Lower leg skin (tissue), 4 donors: ENCODE data around the gene MCOLN1. TPM values are rescaled to one million over a fixed set of nuclear protein-coding genes. Genes with fewer than 3 reads are reported as not detected.

ENCODE experiments used
- DNase-seq, 2 donors: peaks; one replicate each; pipeline ENCODE4 v3.0.0-alpha.2; 2019; ENCODE audit warnings: low spot score in 2 of 2
- H3K4me3 ChIP-seq: fragments of 200-600 bp; sonication (generic); 2 replicates; pipeline ENCODE4 v1.5.1; 2017; ENCODE audit warnings: mild to moderate bottlenecking, low read depth; ENCODE audit not compliant: poor library complexity, severe bottlenecking
- POLR2A ChIP-seq, 2 donors: fragments of 450-650 bp; IDR thresholded peaks; one replicate each; pipeline ENCODE4 v1.6.1; 2016 to 2017; ENCODE audit warnings: antibody characterized with exemption in 2 of 2, mild to moderate bottlenecking in 1 of 2, moderate library complexity in 1 of 2
- WGBS, 2 donors: methylation state at CpG; one replicate each; pipeline ENCODE4 v1.1.5; 2018; 5-methylcytosine and 5-hydroxymethylcytosine counted together
- intact Hi-C: fragments of 100-400 bp; cut with DNase I; formaldehyde crosslinking; loops from one replicate; pipeline ENCODE4 v1.15.0; 2023; ENCODE audit warnings: low total_unique reads
- total RNA-seq, 4 donors: library from RNA; depleted of rRNA; stranded (reverse); fragments of >200 nt; gene quantifications; one replicate each; pipeline ENCODE4 v1.1.0, GENCODE V29; 2016
- TF ChIP-seq, protein P1 (sequence below), 3 donors: fragments of 450-650 bp; IDR thresholded peaks; one replicate each; pipeline ENCODE4 v1.5.1; 2016; ENCODE audit warnings: antibody characterized with exemption in 3 of 3, mild to moderate bottlenecking in 3 of 3, moderate library complexity in 2 of 3

MCOLN1 gene
- total RNA-seq, 4 donors from 2014 or later: 15.2 to 37.7 (median 28.6) TPM

DNA sequence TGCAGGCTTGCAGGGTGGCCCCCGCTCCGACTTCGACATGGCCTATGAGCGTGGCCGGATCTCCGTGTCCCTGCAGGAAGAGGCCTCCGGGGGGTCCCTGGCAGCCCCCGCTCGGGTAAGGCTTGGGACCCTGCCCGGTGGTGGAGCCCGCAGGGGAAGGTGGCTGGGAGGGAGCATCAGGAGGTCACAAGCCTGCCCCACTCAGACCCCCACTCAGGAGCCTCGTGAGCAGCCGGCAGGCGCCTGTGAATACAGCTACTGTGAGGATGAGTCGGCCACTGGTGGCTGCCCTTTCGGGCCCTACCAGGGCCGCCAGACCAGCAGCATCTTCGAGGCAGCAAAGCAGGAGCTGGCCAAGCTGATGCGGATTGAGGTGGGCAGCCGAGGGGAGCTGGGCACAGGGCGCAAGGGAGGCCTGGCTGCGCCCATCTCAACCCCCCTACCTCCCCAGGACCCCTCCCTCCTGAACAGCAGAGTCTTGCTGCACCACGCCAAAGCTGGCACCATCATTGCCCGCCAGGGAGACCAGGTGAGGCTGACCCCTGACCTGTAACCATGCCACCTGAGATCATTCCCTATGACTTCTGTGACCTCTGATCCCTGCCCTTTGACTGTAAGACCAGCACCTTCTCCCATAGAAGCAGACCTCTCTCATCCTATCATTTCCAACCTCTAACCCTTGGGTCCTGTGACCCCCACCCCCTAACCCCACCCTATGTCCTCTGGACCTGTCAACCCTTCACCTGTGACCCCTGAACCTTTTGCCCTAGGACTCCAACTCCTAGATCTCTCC lies 20.3 kb downstream of the MCOLN1 start:
- no peak for DNase-seq
- intact Hi-C loops: no loop called here
- 94 to 96% methylated on average over 22 to 24 of the region's 24 CpGs for WGBS, 2 donors
- H3K4me3 ChIP-seq: no peak overlapping the region
- TF ChIP-seq, protein P1, sequence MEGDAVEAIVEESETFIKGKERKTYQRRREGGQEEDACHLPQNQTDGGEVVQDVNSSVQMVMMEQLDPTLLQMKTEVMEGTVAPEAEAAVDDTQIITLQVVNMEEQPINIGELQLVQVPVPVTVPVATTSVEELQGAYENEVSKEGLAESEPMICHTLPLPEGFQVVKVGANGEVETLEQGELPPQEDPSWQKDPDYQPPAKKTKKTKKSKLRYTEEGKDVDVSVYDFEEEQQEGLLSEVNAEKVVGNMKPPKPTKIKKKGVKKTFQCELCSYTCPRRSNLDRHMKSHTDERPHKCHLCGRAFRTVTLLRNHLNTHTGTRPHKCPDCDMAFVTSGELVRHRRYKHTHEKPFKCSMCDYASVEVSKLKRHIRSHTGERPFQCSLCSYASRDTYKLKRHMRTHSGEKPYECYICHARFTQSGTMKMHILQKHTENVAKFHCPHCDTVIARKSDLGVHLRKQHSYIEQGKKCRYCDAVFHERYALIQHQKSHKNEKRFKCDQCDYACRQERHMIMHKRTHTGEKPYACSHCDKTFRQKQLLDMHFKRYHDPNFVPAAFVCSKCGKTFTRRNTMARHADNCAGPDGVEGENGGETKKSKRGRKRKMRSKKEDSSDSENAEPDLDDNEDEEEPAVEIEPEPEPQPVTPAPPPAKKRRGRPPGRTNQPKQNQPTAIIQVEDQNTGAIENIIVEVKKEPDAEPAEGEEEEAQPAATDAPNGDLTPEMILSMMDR (IDR thresholded peaks at IDR 0.05): no peak
- no peak for TF ChIP-seq POLR2A (IDR thresholded peaks at IDR 0.05)

DNA sequence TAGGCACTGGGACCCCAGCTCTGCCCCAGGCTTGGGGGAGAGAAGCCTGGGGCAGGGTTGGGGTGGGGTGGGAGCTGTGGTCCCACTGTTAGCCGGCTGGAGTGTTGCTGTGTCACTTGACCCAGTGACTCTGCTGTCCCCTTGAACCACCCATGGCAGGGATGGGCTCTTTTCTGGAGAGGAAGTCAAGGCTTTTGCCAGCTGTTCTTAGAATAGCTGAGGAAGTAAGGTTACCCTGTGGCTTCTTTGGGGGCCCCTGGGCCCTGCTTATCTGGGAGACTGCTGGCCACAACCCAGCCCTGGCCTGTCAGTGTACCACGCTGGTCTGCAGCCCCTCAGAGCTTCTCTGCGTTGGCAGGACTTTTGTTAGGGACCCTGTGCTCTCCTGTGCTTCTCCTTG lies 22.2 kb downstream of the MCOLN1 start:
- intact Hi-C loops: no loop called here
- WGBS, 2 donors: 71 to 92% methylated on average over 3 of the region's 3 CpGs
- no peak for TF ChIP-seq POLR2A (IDR thresholded peaks at IDR 0.05)
- TF ChIP-seq, protein P1 (IDR thresholded peaks at IDR 0.05): no peak
- no peak overlapping the region for H3K4me3 ChIP-seq
- DNase-seq: no peak

DNA sequence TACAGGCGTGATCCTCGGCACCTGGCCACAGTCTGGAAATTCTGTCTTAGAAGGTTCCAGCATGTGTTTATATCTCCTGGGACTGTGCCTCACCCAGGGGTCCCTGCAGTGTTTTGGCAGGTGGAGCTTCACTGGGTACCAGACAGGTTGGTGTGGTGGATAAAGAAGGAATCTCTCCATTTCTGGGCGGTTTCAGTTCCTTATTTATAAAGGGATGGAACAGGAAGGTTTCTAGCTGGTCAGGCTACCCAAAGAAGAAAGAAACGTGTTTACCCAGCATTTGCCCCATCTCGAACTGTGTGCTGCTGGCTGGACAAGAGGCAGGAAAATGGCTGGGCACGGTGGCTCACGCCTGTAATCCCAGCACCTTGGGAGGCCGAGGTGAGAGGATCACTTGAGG lies 22.9 kb downstream of the MCOLN1 start:
- TF ChIP-seq, protein P1 (IDR thresholded peaks at IDR 0.05): no peak
- TF ChIP-seq POLR2A (IDR thresholded peaks at IDR 0.05): no peak
- no peak overlapping the region for H3K4me3 ChIP-seq
- DNase-seq: no peak
- WGBS, 2 donors: 85 to 95% methylated on average over 8 of the region's 8 CpGs
- intact Hi-C loops: no loop called here

DNA sequence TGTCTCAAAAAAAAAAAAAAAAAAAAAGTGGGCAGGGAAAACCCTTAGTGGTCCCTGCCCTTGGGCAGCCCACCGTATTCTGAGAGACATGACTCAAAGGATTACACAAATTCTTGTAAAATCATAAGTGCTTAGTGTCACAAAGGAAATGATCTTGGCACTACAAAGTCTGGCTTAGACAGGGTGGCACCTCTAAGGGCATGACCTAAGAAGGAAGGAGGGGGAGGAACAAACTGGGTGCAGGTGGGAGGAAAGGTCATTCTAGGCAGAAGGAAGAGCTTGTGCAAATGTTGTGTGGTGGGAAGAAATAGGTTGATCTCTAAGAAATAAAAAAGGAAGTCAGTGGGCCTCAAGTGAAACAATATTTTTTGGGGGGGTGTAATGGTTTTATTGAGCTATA lies 23.5 kb downstream of the MCOLN1 start:
- no peak for DNase-seq
- TF ChIP-seq, protein P1 (IDR thresholded peaks at IDR 0.05): no peak
- no peak for TF ChIP-seq POLR2A (IDR thresholded peaks at IDR 0.05)
- 65 to 73% methylated on average over 1 of the region's 1 CpG for WGBS, 2 donors
- intact Hi-C loops: no loop called here
- no peak overlapping the region for H3K4me3 ChIP-seq

DNA sequence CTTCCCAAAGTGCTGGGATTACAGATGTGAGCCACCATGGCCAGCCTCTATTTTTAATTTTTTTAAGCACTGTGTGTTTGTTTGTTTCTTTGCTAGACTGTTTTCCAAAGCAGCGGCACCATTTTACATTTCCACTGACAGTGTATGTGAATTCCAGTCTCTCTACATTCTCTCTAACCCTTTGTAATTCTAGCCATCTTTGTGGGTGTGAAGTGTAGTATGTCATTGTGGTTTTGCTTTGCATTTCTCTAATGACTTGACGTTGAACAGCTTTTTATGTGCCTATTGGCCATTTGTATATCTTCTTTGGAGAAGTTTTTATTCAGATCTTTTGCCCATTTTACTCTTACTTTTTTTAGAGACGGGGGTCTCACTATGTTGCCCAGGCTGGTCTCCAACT lies 24.7 kb downstream of the MCOLN1 start:
- no peak for TF ChIP-seq POLR2A (IDR thresholded peaks at IDR 0.05)
- TF ChIP-seq, protein P1 (IDR thresholded peaks at IDR 0.05): no peak
- no peak for DNase-seq
- no peak overlapping the region for H3K4me3 ChIP-seq
- WGBS, 2 donors: 67 to 73% methylated on average over 3 of the region's 3 CpGs
- intact Hi-C loops: no loop called here
